ENCODE results near the gene TMEM161A.

- no peak for TF ChIP-seq POLR2AphosphoS5 (IDR thresholded peaks at IDR 0.05; ENCODE audit: insufficient read depth in 1 of 2, low read depth in 1 of 2)
- TF ChIP-seq POLR2A (IDR thresholded peaks at IDR 0.05), result no peak
Measured at GRCh38 chr19:19126102-19126501, 12.2 kb downstream of the TMEM161A start.
